ENCODE data around the gene TNFRSF11A. TPM values are rescaled to one million over a fixed set of nuclear protein-coding genes. Genes with fewer than 3 reads are reported as not detected.

Gene TNFRSF11A
- total RNA-seq, 1 experiment from 2014 or later = 2.3 TPM

GRCh38 chr18:62438018-62438329 is 112.9 kb downstream of the TNFRSF11A start:
- POLR2A ChIA-PET = interaction anchor here (1.0 to 4.9 kb wide), 14 partner anchors 7 to 252 kb away, joined by 3 to 117 read pairs (median 10); partner anchors contain the start of genes PIGN, RELCH and ZCCHC2
- TF ChIP-seq, protein P1, sequence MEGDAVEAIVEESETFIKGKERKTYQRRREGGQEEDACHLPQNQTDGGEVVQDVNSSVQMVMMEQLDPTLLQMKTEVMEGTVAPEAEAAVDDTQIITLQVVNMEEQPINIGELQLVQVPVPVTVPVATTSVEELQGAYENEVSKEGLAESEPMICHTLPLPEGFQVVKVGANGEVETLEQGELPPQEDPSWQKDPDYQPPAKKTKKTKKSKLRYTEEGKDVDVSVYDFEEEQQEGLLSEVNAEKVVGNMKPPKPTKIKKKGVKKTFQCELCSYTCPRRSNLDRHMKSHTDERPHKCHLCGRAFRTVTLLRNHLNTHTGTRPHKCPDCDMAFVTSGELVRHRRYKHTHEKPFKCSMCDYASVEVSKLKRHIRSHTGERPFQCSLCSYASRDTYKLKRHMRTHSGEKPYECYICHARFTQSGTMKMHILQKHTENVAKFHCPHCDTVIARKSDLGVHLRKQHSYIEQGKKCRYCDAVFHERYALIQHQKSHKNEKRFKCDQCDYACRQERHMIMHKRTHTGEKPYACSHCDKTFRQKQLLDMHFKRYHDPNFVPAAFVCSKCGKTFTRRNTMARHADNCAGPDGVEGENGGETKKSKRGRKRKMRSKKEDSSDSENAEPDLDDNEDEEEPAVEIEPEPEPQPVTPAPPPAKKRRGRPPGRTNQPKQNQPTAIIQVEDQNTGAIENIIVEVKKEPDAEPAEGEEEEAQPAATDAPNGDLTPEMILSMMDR (IDR thresholded peaks at IDR 0.05; ENCODE audit: unreplicated experiment) = no peak
- H3K4me1 Mint-ChIP-seq (ENCODE audit: insufficient read depth, unreplicated experiment) = peaks cover 18% of the 10 kb centered on the region
- intact Hi-C loops (cut with micrococcal nuclease) = no loop called here
- CTCF ChIA-PET = interaction anchor here (0.6 to 2.9 kb wide), 9 partner anchors 9 to 265 kb away, joined by 3 to 11 read pairs (median 5); no protein-coding TSS in a partner anchor
- H3K4me3 Mint-ChIP-seq (ENCODE audit: unreplicated experiment) = peak overlapping the region; percentile 55
- no peaks in the 10 kb centered on the region for H3K27me3 Mint-ChIP-seq (ENCODE audit: insufficient read depth, unreplicated experiment)
- H3K9me3 Mint-ChIP-seq (ENCODE audit: unreplicated experiment) = no peaks in the 10 kb centered on the region
- no TSS peak for BruUV-seq (replicated peaks)
- H3K27ac Mint-ChIP-seq (ENCODE audit: low read depth, unreplicated experiment) = peak overlapping the region; percentile 93
- DNase-seq (ENCODE audit: unreplicated experiment) = peak; percentile 64
- no peaks in the 10 kb centered on the region for H3K36me3 Mint-ChIP-seq (ENCODE audit: insufficient read depth, unreplicated experiment)

- intact Hi-C loops (cut with micrococcal nuclease) = no loop called here
- ChIA-PET POLR2A (interaction anchor here (0.5 to 4.9 kb wide), 10 partner anchors 12 to 691 kb away, joined by 3 to 117 read pairs (median 18); partner anchors contain the start of genes PIGN, RELCH and ZCCHC2), CTCF (interaction anchor here (1.3 kb wide), 1 partner anchor 12 kb away, joined by 5 read pairs; no protein-coding TSS in a partner anchor)
- Mint-ChIP-seq H3K36me3 (ENCODE audit: insufficient read depth, unreplicated experiment) (no peaks in the 10 kb centered on the region), H3K4me3 (ENCODE audit: unreplicated experiment) (peak overlapping the region; percentile 55), H3K4me1 (ENCODE audit: insufficient read depth, unreplicated experiment) (peaks cover 18% of the 10 kb centered on the region), H3K27me3 (ENCODE audit: insufficient read depth, unreplicated experiment) (no peaks in the 10 kb centered on the region), H3K27ac (ENCODE audit: low read depth, unreplicated experiment) (peak overlapping the region; percentile 93), H3K9me3 (ENCODE audit: unreplicated experiment) (no peaks in the 10 kb centered on the region)
- TF ChIP-seq, protein P1 (IDR thresholded peaks at IDR 0.05; ENCODE audit: unreplicated experiment) = no peak
- DNase-seq (ENCODE audit: unreplicated experiment) = no peak
- BruUV-seq (replicated peaks) = no TSS peak
These were observed 113.3 kb downstream of the TNFRSF11A start for GRCh38 chr18:62438402-62438801.

DNA sequence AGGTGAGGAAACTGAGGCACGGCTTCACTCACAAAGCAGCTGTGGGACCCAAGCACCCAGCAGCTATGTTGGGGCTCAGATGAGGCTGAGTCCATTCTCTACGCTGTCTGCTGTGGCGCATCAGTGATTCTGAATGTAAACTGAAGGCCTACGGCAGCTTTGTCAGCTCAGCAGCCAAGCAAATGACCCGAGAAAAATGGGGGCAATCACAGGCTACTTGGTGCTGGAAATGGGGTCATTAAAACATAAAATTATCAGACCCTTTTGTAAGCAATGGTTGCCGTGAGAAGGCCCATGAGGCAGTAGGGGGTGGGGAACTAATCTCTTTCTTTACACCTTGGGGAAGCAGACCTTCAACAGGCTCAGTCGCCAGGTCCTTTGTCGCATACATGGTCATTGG is 113.8 kb downstream of the TNFRSF11A start:
- intact Hi-C loops (cut with micrococcal nuclease) = no loop called here
- Mint-ChIP-seq H3K27ac (ENCODE audit: low read depth, unreplicated experiment) (no peak overlapping the region), H3K36me3 (ENCODE audit: insufficient read depth, unreplicated experiment) (no peaks in the 10 kb centered on the region), H3K4me1 (ENCODE audit: insufficient read depth, unreplicated experiment) (peaks cover 18% of the 10 kb centered on the region), H3K4me3 (ENCODE audit: unreplicated experiment) (no peak overlapping the region), H3K9me3 (ENCODE audit: unreplicated experiment) (no peaks in the 10 kb centered on the region), H3K27me3 (ENCODE audit: insufficient read depth, unreplicated experiment) (no peaks in the 10 kb centered on the region)
- no peak for DNase-seq (ENCODE audit: unreplicated experiment)
- TF ChIP-seq, protein P1 (IDR thresholded peaks at IDR 0.05; ENCODE audit: unreplicated experiment) = no peak
- BruUV-seq (replicated peaks) = no TSS peak
- CTCF ChIA-PET = interaction anchor here (1.3 kb wide), 1 partner anchor 12 kb away, joined by 5 read pairs; no protein-coding TSS in a partner anchor
- POLR2A ChIA-PET = interaction anchor here (0.5 to 4.9 kb wide), 5 partner anchors 12 to 691 kb away, joined by 3 to 117 read pairs (median 25); partner anchors contain the start of gene ZCCHC2

Other genes starting within 250 kb of the TNFRSF11A start
- gene PIGN, start 138.3 kb upstream of the TNFRSF11A start, total RNA-seq (2022) = 29.4 and 29.5 TPM in 2 replicates
- 20.7 and 24.7 TPM in 2 replicates for gene RELCH, start 138.1 kb upstream of the TNFRSF11A start, total RNA-seq (2022)
- gene ZCCHC2, start 197.7 kb downstream of the TNFRSF11A start, total RNA-seq (2022) = 14.6 and 15.0 TPM in 2 replicates